ES-I3 (cell line): ENCODE results near the gene RREB1.

Source experiments
- H3K36me3 ChIP-seq: 2 replicates; pipeline ENCODE4 v1.6.1; 2013; ENCODE audit warnings: mild to moderate bottlenecking, low read length, control low read depth, moderate library complexity; ENCODE audit not compliant: insufficient read depth
- H3K4me1 ChIP-seq: 2 replicates; pipeline ENCODE4 v1.6.1; 2013; ENCODE audit warnings: mild to moderate bottlenecking, control low read depth, low read length; ENCODE audit not compliant: insufficient read depth
- H3K9ac ChIP-seq: 2 replicates; pipeline ENCODE4 v1.6.1; 2013; ENCODE audit warnings: low read depth, mild to moderate bottlenecking, low read length, moderate library complexity
- H3K9me3 ChIP-seq: 2 replicates; pipeline ENCODE4 v1.6.1; 2013; ENCODE audit warnings: mild to moderate bottlenecking, low read length, moderate library complexity; ENCODE audit not compliant: control insufficient read depth, insufficient read depth

Gene RREB1

GRCh38 chr6:7185561-7185960, 77.8 kb downstream of the RREB1 start:
- Histone ChIP-seq H3K9ac (no peak overlapping the region), H3K4me1 (no peaks in the 10 kb centered on the region), H3K36me3 (peaks cover 14% of the 10 kb centered on the region)

GRCh38 chr6:7188492-7188891, 80.7 kb downstream of the RREB1 start:
- Histone ChIP-seq H3K9me3 (no peaks in the 10 kb centered on the region), H3K36me3 (peaks cover 4% of the 10 kb centered on the region), H3K9ac (no peak overlapping the region), H3K4me1 (no peaks in the 10 kb centered on the region)

More at GRCh38 chr6:7185561-7185960, 77.8 kb downstream of the RREB1 start:
- no peaks in the 10 kb centered on the region for H3K9me3 ChIP-seq

GRCh38 chr6:7189101-7189758, 81.5 kb downstream of the RREB1 start:
- H3K36me3 ChIP-seq, result peaks cover 4% of the 10 kb centered on the region
- H3K9me3 ChIP-seq, result no peaks in the 10 kb centered on the region
- H3K9ac ChIP-seq, result no peak overlapping the region
- H3K4me1 ChIP-seq, result no peaks in the 10 kb centered on the region

- no peak overlapping the region for H3K9ac ChIP-seq
- no peaks in the 10 kb centered on the region for H3K9me3 ChIP-seq
- 0 out of 2 replicates have a peak, but pooled peaks cover 4% of the 10 kb centered on the region for H3K4me1 ChIP-seq
- peaks cover 4% of the 10 kb centered on the region for H3K36me3 ChIP-seq
These were observed 83.0 kb downstream of the RREB1 start for GRCh38 chr6:7190791-7191190.

GRCh38 chr6:7193122-7193521, 85.4 kb downstream of the RREB1 start:
- Histone ChIP-seq H3K9me3 (no peaks in the 10 kb centered on the region), H3K36me3 (no peaks in the 10 kb centered on the region; the same call in 1 of the 2 replicates), H3K4me1 (0 out of 2 replicates have a peak, but pooled peaks cover 6% of the 10 kb centered on the region), H3K9ac (no peak overlapping the region)

- Histone ChIP-seq H3K36me3 (no peaks in the 10 kb centered on the region; the same call in 1 of the 2 replicates), H3K9me3 (no peaks in the 10 kb centered on the region), H3K9ac (no peak overlapping the region), H3K4me1 (0 out of 2 replicates have a peak, but pooled peaks cover 6% of the 10 kb centered on the region)
These were observed 86.9 kb downstream of the RREB1 start for GRCh38 chr6:7194657-7195056.

GRCh38 chr6:7195339-7196018, 87.7 kb downstream of the RREB1 start:
- H3K4me1 ChIP-seq, result 0 out of 2 replicates have a peak, but pooled peaks cover 6% of the 10 kb centered on the region
- no peaks in the 10 kb centered on the region; the same call in 1 of the 2 replicates for H3K36me3 ChIP-seq
- H3K9ac ChIP-seq, result no peak overlapping the region
- H3K9me3 ChIP-seq, result no peaks in the 10 kb centered on the region

- no peaks in the 10 kb centered on the region; the same call in 1 of the 2 replicates for H3K36me3 ChIP-seq
- no peak overlapping the region for H3K9ac ChIP-seq
- H3K9me3 ChIP-seq, result no peaks in the 10 kb centered on the region
- H3K4me1 ChIP-seq, result 0 out of 2 replicates have a peak, but pooled peaks cover 6% of the 10 kb centered on the region
These were observed 88.2 kb downstream of the RREB1 start for GRCh38 chr6:7196019-7196402.

GRCh38 chr6:7196685-7197283, 89.0 kb downstream of the RREB1 start:
- H3K36me3 ChIP-seq, result no peaks in the 10 kb centered on the region; the same call in 1 of the 2 replicates
- no peaks in the 10 kb centered on the region for H3K9me3 ChIP-seq
- 0 out of 2 replicates have a peak, but pooled peaks cover 6% of the 10 kb centered on the region for H3K4me1 ChIP-seq
- H3K9ac ChIP-seq, result no peak overlapping the region

GRCh38 chr6:7197747-7198146, 90.0 kb downstream of the RREB1 start:
- H3K4me1 ChIP-seq, result 0 out of 2 replicates have a peak, but pooled peaks cover 6% of the 10 kb centered on the region
- no peak overlapping the region for H3K9ac ChIP-seq
- H3K36me3 ChIP-seq, result no peaks in the 10 kb centered on the region; the same call in 1 of the 2 replicates
- no peaks in the 10 kb centered on the region for H3K9me3 ChIP-seq

- no peaks in the 10 kb centered on the region; the same call in 1 of the 2 replicates for H3K36me3 ChIP-seq
- no peaks in the 10 kb centered on the region for H3K9me3 ChIP-seq
- H3K9ac ChIP-seq, result no peak overlapping the region
- H3K4me1 ChIP-seq, result 0 out of 2 replicates have a peak, but pooled peaks cover 6% of the 10 kb centered on the region
These were observed 91.4 kb downstream of the RREB1 start for GRCh38 chr6:7198833-7199800.

- Histone ChIP-seq H3K9ac (no peak overlapping the region), H3K9me3 (no peaks in the 10 kb centered on the region), H3K36me3 (peaks cover 5% of the 10 kb centered on the region), H3K4me1 (0 out of 2 replicates have a peak, but pooled peaks cover 1% of the 10 kb centered on the region)
These were observed 93.1 kb downstream of the RREB1 start for GRCh38 chr6:7200598-7201443.

- peaks cover 5% of the 10 kb centered on the region for H3K36me3 ChIP-seq
- H3K4me1 ChIP-seq, result no peaks in the 10 kb centered on the region
- H3K9me3 ChIP-seq, result no peaks in the 10 kb centered on the region
- no peak overlapping the region for H3K9ac ChIP-seq
These were observed 93.6 kb downstream of the RREB1 start for GRCh38 chr6:7201444-7201731.
